Activated naive CD8-positive, alpha-beta T cell treated with anti-CD3 and anti-CD28 coated beads, Interleukin-2, amount 50 U/mL, for 16 hours (primary cell): ENCODE measurements around the gene CACNA2D4.
A peak's percentile ranks its signal among the peaks of the same experiment; 100 is the strongest.

Source experiments
- DNase-seq: peaks from one replicate; pipeline ENCODE4 v3.0.0-alpha.2; 2020; ENCODE audit warnings: low read depth, low spot score

The CACNA2D4 gene

DNA sequence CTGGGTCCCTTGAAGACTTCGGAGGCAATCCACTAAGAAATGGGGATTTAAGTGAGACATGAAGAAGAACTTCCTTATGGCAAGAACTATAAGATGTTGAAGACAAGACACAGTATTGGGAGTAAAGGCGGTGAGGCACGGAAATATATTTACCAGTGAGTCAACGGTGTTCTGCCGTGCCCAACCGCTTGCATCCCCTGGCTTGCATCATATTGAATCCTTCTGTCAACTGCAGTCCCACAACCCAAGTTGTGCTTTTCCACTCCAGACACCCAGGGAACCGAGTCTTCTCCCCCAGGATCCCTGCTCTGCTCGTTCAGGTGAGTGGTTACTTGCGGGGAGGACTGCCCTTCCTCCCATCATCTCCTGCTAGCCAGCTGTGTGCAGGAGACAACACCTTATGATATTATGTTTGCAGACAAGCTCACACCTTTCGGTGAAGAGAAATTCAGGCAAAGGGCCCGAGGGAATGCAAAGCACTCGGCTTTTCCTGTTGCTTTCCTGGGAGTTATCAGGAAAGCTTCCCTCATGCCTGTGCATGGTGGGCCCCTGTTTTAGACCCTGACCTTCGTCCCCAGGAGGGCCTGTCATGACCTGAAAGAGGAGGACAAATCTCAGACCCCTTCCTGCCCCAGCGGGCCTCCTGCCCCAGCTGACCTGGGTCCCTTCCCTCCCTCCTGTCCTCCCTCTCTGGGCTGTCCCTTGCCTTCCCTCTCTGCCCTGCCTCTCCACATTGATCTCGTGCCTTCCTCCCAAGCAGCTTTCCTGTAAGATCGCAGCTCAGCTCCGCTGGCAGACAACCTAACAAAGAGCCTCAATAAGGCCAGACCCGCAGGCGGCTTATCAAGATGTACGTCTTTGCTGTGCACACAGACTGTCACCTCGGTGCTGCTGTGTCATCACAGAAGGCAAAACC is 102.4 kb downstream of the CACNA2D4 start:
- DNase-seq, result no peak

GRCh38 chr12:1815108-1815507 is 103.3 kb downstream of the CACNA2D4 start:
- DNase-seq, result no peak

DNA sequence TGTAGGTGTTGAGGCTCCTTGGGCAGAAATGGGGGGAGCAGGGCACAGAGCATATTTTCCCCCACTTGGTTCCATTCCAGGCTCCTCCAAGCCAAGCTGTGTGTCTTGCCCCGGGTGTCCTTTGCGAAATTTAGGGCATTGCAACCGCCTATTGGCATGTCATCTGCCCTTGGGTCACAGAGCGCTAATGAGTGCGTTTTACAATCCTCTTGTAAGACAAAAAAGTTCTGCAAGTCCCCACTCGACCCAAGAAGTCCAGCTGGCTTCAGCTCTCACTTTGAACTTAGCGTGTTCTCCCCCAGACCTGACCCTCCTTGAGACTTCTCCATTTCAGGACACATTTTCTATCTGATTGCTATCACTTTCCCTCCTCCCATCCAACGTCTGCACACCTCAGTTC is 104.2 kb downstream of the CACNA2D4 start:
- no peak for DNase-seq

GRCh38 chr12:1812650-1813302 is 105.7 kb downstream of the CACNA2D4 start:
- no peak for DNase-seq

DNA sequence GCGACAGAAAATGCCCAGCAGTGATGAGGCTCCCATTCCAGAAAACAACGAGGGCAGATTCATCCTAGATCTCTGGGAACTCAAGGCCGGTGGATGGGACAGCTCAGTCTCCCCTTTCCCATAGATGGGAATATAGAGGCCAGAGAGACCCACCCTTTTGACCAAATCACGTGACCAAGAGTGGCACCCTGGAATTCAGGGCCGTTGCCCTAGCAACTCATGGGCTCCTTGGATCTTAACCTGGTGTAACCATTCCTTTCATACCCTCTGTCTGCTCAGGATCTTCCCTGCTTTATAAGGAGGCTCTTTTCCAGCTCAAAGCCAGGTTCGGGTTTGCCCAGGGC is 106.5 kb downstream of the CACNA2D4 start:
- no peak for DNase-seq

- DNase-seq, result no peak
Measured at GRCh38 chr12:1811281-1811947, 107.0 kb downstream of the CACNA2D4 start.

- no peak for DNase-seq
Measured at GRCh38 chr12:1810931-1811280, 107.5 kb downstream of the CACNA2D4 start.

GRCh38 chr12:1810201-1810930 is 108.1 kb downstream of the CACNA2D4 start:
- no peak for DNase-seq

GRCh38 chr12:1809591-1810190 is 108.8 kb downstream of the CACNA2D4 start:
- DNase-seq, result no peak

DNA sequence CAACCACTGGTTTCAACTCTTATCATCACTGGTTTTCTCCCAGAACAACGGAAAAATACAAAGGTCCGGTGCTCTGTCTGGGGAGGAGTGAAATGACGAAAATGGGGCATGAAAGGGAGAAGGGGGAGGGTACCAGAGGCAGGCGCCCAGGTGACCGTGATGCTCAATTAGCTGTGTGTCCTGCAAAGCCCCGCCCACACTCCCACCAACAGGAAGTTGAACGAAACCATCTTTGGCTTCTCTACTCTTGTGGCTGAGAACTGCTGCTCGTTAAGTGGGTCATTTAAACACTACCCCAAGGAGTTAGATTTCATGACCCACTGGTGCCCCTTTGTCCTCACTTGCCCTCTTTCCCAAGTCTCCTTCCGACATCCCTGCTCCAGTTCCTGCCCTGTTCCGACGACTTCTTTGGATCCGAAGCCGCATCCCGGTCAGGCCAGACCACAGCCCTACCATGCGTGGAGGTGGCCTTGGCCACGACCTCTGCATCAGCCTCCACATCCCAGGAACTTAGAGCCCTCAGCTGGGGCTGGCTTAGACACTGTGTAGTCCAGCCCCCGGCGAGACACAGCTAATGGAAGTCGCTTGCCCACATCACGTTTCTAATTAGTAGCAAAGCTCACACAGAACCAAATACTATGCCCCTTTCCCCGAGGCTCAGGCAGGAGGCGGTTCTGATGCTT is 109.5 kb downstream of the CACNA2D4 start:
- no peak for DNase-seq

DNA sequence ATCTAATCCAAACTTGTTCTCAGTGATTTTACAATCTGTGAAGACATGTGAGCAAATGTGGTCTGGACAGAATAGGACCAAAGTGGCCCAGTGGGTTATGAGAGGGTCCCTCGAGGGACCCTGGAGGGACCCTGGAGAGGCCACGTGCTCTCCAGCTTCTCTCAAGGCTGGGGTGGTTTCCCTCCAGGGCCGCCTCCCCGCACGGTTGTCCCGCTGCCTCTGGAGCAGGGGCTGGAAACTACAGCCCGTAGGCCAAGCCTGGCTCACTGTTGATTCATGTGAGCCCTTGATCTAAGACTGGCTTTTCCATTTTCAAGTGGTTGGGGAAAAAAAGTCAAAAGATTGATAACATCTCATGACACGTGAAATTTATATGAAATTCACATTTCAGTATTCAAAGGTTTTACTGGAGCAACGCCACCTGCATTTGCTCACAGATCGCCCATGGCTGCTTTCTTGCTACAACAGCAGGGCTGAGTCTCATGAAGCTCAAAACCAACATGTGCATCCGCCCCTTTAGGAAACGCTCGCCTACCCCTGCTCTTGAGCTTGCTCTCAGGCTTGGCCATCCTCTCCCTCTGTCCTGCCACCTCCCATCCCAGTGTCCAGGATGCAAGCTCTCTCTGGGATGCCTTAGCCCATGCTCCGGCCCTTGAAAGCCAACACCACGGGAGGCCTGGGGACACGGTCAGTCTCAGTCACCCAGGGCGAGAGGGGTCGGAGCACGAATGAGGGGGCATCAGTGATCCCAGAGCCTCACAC is 110.2 kb downstream of the CACNA2D4 start:
- no peak for DNase-seq

DNA sequence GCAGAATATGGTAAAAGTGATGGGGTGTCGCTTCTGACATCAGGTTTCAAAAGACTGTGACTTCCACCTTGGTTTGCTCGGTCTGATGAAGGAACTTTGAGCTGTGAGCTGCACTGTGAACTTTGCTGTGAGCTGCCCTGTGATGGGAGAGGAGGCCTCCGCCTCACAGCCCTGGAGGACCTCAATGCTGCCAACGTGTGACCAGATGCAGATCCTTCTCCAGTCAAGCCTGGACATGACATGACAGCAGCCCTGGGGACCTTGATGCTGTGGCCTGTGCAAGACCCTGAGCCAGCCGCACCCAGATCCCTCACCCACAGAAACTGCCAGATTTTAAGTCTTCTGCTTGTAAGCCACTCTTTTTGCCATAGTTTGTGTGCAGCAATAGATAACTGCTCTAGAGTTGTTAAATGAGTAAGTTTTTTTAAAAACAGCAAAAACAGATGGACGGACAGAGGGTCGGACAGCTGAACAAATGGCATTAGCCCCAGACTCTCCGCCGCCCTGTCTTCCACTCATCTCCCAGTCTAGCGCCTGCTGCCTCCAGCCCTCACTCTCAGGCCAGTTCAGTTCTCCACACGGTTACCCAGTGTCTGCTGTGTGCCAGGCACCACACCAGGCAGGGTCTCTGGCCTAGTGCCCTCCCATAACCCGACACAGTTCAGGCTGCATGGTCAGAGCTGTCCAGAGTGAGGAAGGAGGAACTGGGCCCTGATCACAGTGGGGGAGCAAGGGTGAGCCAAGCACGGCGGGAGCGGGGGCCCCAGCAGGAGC is 111.2 kb downstream of the CACNA2D4 start:
- DNase-seq, result no peak

- no peak for DNase-seq
Measured at GRCh38 chr12:1806301-1807086, 112.0 kb downstream of the CACNA2D4 start.

GRCh38 chr12:1805441-1806081 is 112.9 kb downstream of the CACNA2D4 start:
- DNase-seq, result no peak

DNA sequence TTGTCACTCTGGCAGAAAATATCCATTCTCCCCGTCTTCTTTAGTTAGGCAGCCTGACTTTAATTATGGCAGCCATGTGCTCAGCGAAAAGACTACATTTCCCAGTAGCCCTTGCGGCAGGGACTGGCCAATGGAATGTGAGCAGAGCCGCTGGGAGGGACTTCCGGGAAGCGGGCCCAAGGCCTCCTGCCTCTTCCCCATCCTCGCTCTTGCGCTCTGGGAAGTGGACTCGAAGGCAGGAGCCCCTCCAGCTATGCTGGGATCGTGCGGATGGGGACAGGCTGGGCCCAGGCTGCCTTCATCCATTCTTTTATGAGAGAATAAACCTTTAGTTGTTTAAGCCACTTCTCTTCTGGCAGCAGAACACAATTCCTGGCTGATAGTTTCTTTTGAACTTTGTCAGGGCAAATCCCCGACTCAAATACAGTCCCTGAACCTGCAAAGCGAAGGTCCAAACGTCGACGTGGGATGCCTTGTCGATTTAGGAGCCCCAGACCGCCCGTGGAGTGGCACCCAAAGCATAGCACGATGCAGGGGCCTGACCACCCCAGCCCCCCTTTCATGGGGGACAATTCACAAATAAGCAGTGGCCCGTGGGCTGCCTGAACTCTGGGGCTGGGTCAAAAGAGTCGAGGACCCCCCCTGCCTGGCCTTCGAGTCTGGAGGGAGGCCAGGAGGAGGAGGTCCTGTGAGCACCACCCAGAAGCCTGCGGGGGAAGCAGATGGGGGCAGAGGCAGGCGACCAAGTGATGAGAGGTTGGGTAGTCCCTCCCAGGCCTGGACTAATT is 113.7 kb downstream of the CACNA2D4 start:
- DNase-seq, result peak; percentile 73

DNA sequence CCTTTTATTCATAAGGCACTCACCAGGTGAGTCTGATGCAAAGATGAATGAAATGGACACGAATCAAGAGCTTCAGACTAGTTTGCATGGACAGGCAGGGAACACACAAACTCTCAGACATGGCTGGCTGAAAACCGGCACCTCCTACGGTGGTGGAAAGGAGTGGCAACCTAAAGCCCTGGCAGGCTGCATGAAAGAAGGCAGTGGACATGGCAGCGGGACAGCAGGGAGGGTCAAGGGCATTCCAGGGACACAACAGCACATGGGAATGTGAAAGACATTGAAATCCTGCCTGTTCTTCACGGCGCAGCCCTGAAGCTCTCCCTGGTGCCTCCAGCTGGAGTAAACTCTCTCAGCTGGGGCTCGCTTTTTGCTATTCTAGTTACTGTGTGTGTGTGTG is 114.7 kb downstream of the CACNA2D4 start:
- DNase-seq, result no peak

DNA sequence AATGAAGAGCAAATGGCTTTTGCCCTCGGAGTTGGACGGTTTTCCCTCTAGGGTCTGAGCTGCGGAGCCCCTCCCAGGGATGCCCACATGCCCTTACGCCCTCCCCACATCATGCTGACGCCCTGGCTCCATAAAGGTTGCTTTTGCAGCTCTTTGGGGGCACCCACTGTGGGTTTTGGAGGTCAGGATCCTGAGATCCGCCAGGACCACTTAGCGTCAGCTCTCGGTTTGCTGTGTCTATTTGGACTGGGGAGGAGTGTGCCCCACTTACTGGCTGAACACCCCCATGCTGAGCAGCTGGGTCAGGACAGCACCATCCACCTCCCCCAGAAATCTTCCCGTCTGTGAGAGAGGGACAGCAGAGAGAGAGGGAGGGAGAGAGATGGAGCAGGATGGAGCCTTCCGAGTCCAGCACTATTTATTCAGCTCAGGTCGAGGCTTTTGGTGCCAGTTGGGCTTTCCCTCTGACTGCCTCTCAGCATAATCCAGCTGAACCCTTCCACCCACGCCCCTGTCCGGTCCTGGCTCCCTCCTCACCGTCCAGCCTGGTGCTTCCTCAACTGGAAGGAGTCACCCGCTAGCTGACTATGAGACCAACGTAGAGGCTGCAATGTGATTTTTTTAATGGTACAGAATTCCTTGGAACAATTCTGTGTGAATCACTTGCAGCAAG is 117.0 kb downstream of the CACNA2D4 start:
- DNase-seq, result no peak
